ENCODE data around the gene RMDN3. TPM values are rescaled to one million over a fixed set of nuclear protein-coding genes. Genes with fewer than 3 reads are reported as not detected.
A peak's percentile ranks its signal among the peaks of the same experiment; 100 is the strongest.

Gene RMDN3
- total RNA-seq, 1 donor from 2014 or later, result 20.6 TPM

DNA sequence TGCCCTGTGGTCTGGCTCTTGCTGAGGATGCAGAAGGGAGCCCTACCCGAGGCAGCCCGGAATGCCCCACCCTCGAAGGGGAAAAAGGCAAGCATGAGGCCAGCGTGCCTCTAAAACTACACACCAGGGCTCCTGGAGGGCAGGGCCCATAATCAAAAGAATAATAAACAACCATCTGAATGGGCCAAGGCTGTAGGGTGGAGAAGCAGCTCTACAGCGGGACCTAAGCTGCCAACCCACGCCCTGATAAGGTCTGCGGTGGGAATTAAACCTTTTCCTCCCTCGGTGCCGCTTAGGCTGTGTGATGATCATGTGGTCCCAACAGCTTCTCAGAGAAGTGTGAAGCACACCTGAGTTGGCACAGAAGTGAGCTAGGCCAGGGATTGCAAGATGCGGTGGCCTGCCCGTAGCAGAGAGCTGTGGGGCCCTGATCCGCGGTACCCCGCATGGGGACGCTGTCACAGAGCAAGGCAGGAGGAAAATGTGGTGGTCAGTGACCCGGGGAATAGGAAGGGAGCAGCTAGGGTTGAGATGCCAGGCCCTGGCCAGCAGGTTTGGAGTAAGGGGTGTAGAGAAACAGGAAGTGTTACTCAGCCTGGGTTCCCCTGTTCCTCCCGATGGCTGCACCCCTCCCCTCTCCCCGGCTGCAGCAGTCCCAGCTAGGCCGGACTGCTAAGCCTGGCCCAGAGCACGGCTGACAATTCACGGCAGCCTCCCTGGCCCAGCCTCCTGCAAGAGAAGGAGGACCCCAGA is 13.6 kb upstream of the RMDN3 start:
- TF ChIP-seq CTCF (conservative IDR thresholded peaks at IDR 0.05; ENCODE audit: low read depth, low read length), result no peak
- H3K4me3 ChIP-seq (ENCODE audit: low read depth, low read length), result no peak overlapping the region
- no peak for DNase-seq (ENCODE audit: low read depth)

DNA sequence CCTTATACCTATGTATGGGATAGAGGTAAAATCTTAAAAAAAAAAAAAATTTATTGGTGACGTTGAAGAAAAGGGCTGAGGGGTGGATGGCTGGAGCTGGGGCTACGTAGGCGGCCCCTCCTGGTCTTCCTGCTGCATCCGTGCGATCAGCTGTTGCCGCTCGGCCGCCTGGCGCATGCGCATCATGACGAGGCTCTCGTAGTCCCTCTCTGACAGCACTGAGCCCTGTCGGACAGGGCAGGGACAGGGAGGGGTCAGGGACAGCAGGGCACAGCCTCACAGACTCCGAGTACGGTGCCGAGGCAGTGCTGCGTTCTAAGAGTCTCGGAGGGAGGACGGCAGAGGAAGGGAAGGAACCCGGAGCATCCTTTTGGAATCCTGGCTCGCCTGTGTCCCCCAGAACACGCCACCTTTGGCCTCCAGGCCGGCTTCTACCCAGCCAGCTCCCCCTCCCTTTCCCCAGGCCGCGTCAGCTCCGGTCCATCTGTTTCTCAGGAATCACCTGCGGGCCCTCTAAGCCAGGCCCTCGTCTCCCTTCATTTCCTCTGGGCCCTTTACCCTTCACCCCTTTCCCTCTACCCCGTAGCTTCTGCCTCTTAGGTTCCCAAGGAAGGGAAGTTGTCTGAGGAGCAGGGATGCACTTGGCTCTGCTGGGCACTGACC is 12.9 kb upstream of the RMDN3 start:
- H3K4me3 ChIP-seq (ENCODE audit: low read depth, low read length), result no peak overlapping the region
- no peak for TF ChIP-seq CTCF (conservative IDR thresholded peaks at IDR 0.05; ENCODE audit: low read depth, low read length)
- no peak for DNase-seq (ENCODE audit: low read depth)

GRCh38 chr15:40766906-40767837 is 12.1 kb upstream of the RMDN3 start:
- no peak overlapping the region for H3K4me3 ChIP-seq (ENCODE audit: low read depth, low read length)
- no peak for TF ChIP-seq CTCF (conservative IDR thresholded peaks at IDR 0.05; ENCODE audit: low read depth, low read length)
- DNase-seq (ENCODE audit: low read depth), result no peak

GRCh38 chr15:40766194-40766815 is 11.3 kb upstream of the RMDN3 start:
- no peak for DNase-seq (ENCODE audit: low read depth)
- TF ChIP-seq CTCF (conservative IDR thresholded peaks at IDR 0.05; ENCODE audit: low read depth, low read length), result no peak
- H3K4me3 ChIP-seq (ENCODE audit: low read depth, low read length), result no peak overlapping the region

DNA sequence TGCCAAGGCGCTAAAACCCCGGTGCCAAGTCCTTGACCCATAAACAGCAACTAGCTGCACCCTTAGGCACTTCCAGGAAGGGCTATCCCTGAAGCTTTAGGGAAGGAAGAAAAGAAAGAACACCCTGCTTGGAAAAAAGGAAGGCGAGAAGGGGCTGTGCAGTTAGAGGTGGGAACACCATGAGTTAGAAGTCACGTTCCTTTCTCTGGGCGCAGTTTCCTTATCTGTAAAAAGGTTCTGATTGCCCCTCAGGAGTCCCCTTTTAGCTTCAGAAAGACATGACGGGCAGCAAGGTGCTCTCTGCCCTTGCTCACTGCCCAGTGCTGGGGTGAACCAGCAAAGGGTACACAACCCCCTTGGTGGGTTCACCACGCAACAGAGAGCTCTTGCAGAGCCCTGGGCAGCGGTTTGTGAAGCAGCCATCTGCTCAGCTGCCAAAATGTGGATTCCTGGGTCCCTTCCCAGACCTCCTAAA is 9.6 kb upstream of the RMDN3 start:
- TF ChIP-seq CTCF (conservative IDR thresholded peaks at IDR 0.05; ENCODE audit: low read depth, low read length), result no peak
- peak overlapping the region; percentile 64 for H3K4me3 ChIP-seq (ENCODE audit: low read depth, low read length)
- DNase-seq (ENCODE audit: low read depth), result no peak

DNA sequence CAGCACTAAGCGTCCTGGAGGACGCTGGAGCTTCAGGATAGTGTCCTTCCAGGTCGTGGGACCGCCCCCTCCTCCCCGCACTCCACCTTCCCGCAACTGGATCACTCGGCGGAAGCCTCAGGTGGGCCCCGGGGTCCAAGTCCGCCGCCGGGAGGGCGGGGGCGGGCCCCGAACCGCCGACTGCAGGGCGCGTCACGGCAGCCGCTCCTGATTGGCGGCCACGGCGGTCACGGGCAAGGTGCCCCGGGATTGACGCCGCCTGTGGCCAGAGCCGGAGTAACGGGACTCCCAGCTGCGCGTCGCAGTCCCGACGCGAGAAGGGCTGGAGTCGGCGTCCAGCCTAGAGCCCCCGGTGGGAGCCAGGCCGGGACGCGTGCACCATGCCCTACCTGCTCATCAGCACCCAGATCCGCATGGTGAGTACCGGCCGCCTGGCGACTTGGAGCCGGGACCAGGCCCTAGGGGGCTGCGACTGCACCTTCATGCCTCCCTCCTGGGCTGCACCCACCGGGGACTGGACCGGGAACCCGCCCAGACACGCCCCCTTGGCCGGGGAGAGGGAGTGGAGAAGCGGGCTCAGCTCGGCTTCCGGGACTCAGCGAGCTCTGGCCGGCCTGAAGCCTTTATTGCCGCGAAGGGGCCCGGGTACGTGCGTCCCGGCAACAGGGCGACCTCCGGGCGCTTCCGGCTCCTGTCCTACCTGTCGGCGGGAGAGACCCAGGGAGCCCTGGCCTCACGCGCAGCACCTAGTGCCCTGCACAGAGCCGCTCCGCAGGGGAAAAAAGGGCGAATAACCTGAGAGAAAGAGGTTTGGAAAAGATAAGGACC is 9.0 kb upstream of the RMDN3 start, which contains the start of gene GCHFR:
Gene GCHFR (plus strand): TSS at position 268 of the 828 bp plus-strand sequence. CDS start 113 bp downstream, at position 381.
- peak within 1 kb of the TSS; percentile 64 for H3K4me3 ChIP-seq (ENCODE audit: low read depth, low read length)
- no peak for DNase-seq (ENCODE audit: low read depth)
- TF ChIP-seq CTCF (conservative IDR thresholded peaks at IDR 0.05; ENCODE audit: low read depth, low read length), result peak; percentile 29

All from epithelial cell of proximal tubule (primary cell).